ENCODE results near the gene ARHGAP26.

ARHGAP26 gene

DNA sequence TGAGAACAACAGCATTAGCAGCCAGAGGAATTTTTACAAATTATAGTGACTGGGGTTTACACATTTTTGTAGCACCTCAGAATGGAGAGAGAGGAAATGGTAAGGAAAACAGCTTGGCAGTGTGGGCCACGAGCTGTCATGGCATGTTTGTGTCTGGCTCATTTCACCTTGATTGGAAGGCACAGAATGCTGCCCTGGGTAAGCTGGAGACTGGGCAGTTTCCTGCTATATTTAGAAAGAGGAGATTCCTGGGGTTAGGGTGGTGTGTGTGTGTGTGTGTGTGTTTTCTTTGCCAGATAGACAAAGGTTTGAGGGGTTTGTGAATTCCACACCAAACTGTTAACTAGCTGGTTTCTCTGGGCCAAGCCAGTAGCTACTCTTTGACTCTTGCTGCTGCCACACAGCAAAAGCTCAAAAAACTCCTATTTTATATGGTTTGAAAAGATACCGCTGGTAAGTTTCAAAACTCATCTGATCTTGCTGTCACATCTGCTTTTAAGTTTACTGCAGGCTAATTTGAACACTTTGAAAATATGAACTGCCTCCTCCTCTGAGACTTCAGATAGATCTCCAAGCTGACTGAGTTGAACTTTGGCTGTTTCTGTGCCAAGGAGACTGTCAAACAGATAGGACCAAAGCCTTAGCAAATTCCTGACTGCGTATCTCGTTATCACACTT is 9.1 kb downstream of the ARHGAP26 start:
- POLR2A ChIA-PET (ENCODE audit: low non-redundant PET), result interaction anchor here (0.8 kb wide), 1 partner anchor 8 kb away, joined by 3 read pairs; no protein-coding TSS in a partner anchor

GRCh38 chr5:142780871-142781270 is 10.7 kb downstream of the ARHGAP26 start:
- ChIA-PET POLR2A (ENCODE audit: low non-redundant PET) (no interaction called here), CTCF (interaction anchor here (0.6 to 1.0 kb wide), 3 partner anchors 32 to 125 kb away, joined by 3 to 4 read pairs (median 3); no protein-coding TSS in a partner anchor)
- no peak overlapping the region for H3K27ac ChIP-seq
- TF ChIP-seq, protein P1, sequence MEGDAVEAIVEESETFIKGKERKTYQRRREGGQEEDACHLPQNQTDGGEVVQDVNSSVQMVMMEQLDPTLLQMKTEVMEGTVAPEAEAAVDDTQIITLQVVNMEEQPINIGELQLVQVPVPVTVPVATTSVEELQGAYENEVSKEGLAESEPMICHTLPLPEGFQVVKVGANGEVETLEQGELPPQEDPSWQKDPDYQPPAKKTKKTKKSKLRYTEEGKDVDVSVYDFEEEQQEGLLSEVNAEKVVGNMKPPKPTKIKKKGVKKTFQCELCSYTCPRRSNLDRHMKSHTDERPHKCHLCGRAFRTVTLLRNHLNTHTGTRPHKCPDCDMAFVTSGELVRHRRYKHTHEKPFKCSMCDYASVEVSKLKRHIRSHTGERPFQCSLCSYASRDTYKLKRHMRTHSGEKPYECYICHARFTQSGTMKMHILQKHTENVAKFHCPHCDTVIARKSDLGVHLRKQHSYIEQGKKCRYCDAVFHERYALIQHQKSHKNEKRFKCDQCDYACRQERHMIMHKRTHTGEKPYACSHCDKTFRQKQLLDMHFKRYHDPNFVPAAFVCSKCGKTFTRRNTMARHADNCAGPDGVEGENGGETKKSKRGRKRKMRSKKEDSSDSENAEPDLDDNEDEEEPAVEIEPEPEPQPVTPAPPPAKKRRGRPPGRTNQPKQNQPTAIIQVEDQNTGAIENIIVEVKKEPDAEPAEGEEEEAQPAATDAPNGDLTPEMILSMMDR (conservative IDR thresholded peaks at IDR 0.05; ENCODE audit: low read depth), result no peak
- no peak for DNase-seq (ENCODE audit: low spot score)

More for the DNA sequence above, 9.1 kb downstream of the ARHGAP26 start:
- TF ChIP-seq, protein P1 (conservative IDR thresholded peaks at IDR 0.05; ENCODE audit: low read depth), result no peak
- CTCF ChIA-PET, result interaction anchor here (0.8 to 1.0 kb wide), 2 partner anchors 61 to 81 kb away, joined by 3 read pairs; no protein-coding TSS in a partner anchor
- DNase-seq (ENCODE audit: low spot score), result peak; percentile 24
- peak overlapping the region; percentile 44; the same call in 1 of the 2 replicates for H3K27ac ChIP-seq

- ChIA-PET CTCF (interaction anchor here (0.6 to 1.0 kb wide), 4 partner anchors 12 to 1942 kb away, joined by 3 to 5 read pairs (median 3); no protein-coding TSS in a partner anchor), POLR2A (ENCODE audit: low non-redundant PET) (no interaction called here)
- DNase-seq (ENCODE audit: low spot score), result no peak
- TF ChIP-seq, protein P1 (conservative IDR thresholded peaks at IDR 0.05; ENCODE audit: low read depth), result no peak
- peak overlapping the region; percentile 6; the same call in 1 of the 2 replicates for H3K27ac ChIP-seq
These were observed 12.9 kb downstream of the ARHGAP26 start for GRCh38 chr5:142782976-142783530.

- DNase-seq (ENCODE audit: low spot score), result no peak
- H3K27ac ChIP-seq, result peak overlapping the region; percentile 6; the same call in 1 of the 2 replicates
- TF ChIP-seq, protein P1 (conservative IDR thresholded peaks at IDR 0.05; ENCODE audit: low read depth), result no peak
- POLR2A ChIA-PET (ENCODE audit: low non-redundant PET), result no interaction called here
- CTCF ChIA-PET, result interaction anchor here (0.6 to 1.0 kb wide), 4 partner anchors 13 to 1942 kb away, joined by 3 to 5 read pairs (median 3); no protein-coding TSS in a partner anchor
These were observed 13.6 kb downstream of the ARHGAP26 start for GRCh38 chr5:142783601-142784341.

GRCh38 chr5:142784401-142784955 is 14.3 kb downstream of the ARHGAP26 start:
- CTCF ChIA-PET, result interaction anchor here (0.7 to 0.9 kb wide), 2 partner anchors 54 to 69 kb away, joined by 3 read pairs; no protein-coding TSS in a partner anchor
- H3K27ac ChIP-seq, result no peak overlapping the region
- POLR2A ChIA-PET (ENCODE audit: low non-redundant PET), result no interaction called here
- no peak for DNase-seq (ENCODE audit: low spot score)
- TF ChIP-seq, protein P1 (conservative IDR thresholded peaks at IDR 0.05; ENCODE audit: low read depth), result no peak

GRCh38 chr5:142785206-142785605 is 15.0 kb downstream of the ARHGAP26 start:
- TF ChIP-seq, protein P1 (conservative IDR thresholded peaks at IDR 0.05; ENCODE audit: low read depth), result no peak
- no peak for DNase-seq (ENCODE audit: low spot score)

More at GRCh38 chr5:142785206-142785605, 15.0 kb downstream of the ARHGAP26 start:
- H3K27ac ChIP-seq, result no peak overlapping the region
- ChIA-PET POLR2A (ENCODE audit: low non-redundant PET) (no interaction called here), CTCF (interaction anchor here (0.6 to 0.9 kb wide), 2 partner anchors 31 to 53 kb away, joined by 3 to 7 read pairs; no protein-coding TSS in a partner anchor)
